ENCODE data around the gene PLEKHH2.
"Not testable (repeated sequence)": the region's sequence is repeated elsewhere in the genome, so short reads cannot be mapped to it uniquely, and the experiment has no call there.

The PLEKHH2 gene

GRCh38 chr2:43637030-43637803, at the start of gene PLEKHH2:
Gene PLEKHH2 (plus strand): TSS chr2:43637260. CDS start chr2:43644674, 7,414 bp downstream.
- CTCF ChIA-PET = no interaction called here
- POLR2A ChIA-PET = interaction anchor here (0.7 to 1.8 kb wide), 7 partner anchors 14 to 161 kb away, joined by 3 to 6 read pairs (median 3); partner anchors contain the start of genes C1GALT1C1L and DYNC2LI1
- peak; percentile 98 for DNase-seq (ENCODE audit: extremely low spot score)
- TF ChIP-seq SP1 (IDR thresholded peaks at IDR 0.05) (peak; percentile 60; the same call in 1 of the 2 replicates), ZNF384 (IDR thresholded peaks at IDR 0.05) (no peak), PKNOX1 (IDR thresholded peaks at IDR 0.05) (peak; percentile 99)

- DNase-seq (ENCODE audit: extremely low spot score) = no peak
- ChIA-PET CTCF (interaction anchor here (1.3 kb wide), 1 partner anchor 16 kb away, joined by 6 read pairs; no protein-coding TSS in a partner anchor), POLR2A (no interaction called here)
- TF ChIP-seq SP1 (IDR thresholded peaks at IDR 0.05) = no peak
- TF ChIP-seq ZNF384 (IDR thresholded peaks at IDR 0.05) = no peak
- TF ChIP-seq FOXM1 (IDR thresholded peaks at IDR 0.05; ENCODE audit: borderline replicate concordance) = no peak
- TF ChIP-seq NFRKB (IDR thresholded peaks at IDR 0.05) = no peak
- TF ChIP-seq LEF1 (IDR thresholded peaks at IDR 0.05; ENCODE audit: borderline replicate concordance) = no peak
- TF ChIP-seq BHLHE40 (IDR thresholded peaks at IDR 0.05; ENCODE audit: borderline replicate concordance) = no peak
- no peak for TF ChIP-seq FOXA1 (IDR thresholded peaks at IDR 0.05)
- no peak for TF ChIP-seq HDGF (IDR thresholded peaks at IDR 0.05; ENCODE audit: borderline replicate concordance)
- TF ChIP-seq FOXK2 (IDR thresholded peaks at IDR 0.05) = no peak
- TF ChIP-seq CTBP1 (IDR thresholded peaks at IDR 0.05; ENCODE audit: borderline replicate concordance) = no peak
- no peak for TF ChIP-seq PKNOX1 (IDR thresholded peaks at IDR 0.05)
- TF ChIP-seq TARDBP (IDR thresholded peaks at IDR 0.05) = no peak
- TF ChIP-seq ARNT (IDR thresholded peaks at IDR 0.05) = no peak
- TF ChIP-seq SUZ12 (IDR thresholded peaks at IDR 0.05) = no peak
- TF ChIP-seq L3MBTL2 (conservative IDR thresholded peaks at IDR 0.05) = no peak
- TF ChIP-seq ELF4 (IDR thresholded peaks at IDR 0.05) = no peak
Observed at GRCh38 chr2:43592443-43592842, 44.6 kb upstream of the PLEKHH2 start.

- TF ChIP-seq HDGF (IDR thresholded peaks at IDR 0.05; ENCODE audit: borderline replicate concordance) (no peak), ELF4 (IDR thresholded peaks at IDR 0.05) (no peak), LEF1 (IDR thresholded peaks at IDR 0.05; ENCODE audit: borderline replicate concordance) (no peak), FOXM1 (IDR thresholded peaks at IDR 0.05; ENCODE audit: borderline replicate concordance) (no peak), SP1 (IDR thresholded peaks at IDR 0.05) (no peak), ZNF384 (IDR thresholded peaks at IDR 0.05) (no peak), PKNOX1 (IDR thresholded peaks at IDR 0.05) (no peak), FOXK2 (IDR thresholded peaks at IDR 0.05) (no peak), L3MBTL2 (conservative IDR thresholded peaks at IDR 0.05) (no peak), TARDBP (IDR thresholded peaks at IDR 0.05) (no peak), ARNT (IDR thresholded peaks at IDR 0.05) (no peak), FOXA1 (IDR thresholded peaks at IDR 0.05) (no peak), CTBP1 (IDR thresholded peaks at IDR 0.05; ENCODE audit: borderline replicate concordance) (no peak), SUZ12 (IDR thresholded peaks at IDR 0.05) (no peak), NFRKB (IDR thresholded peaks at IDR 0.05) (no peak)
- ChIA-PET CTCF (interaction anchor here (1.3 kb wide), 1 partner anchor 16 kb away, joined by 6 read pairs; no protein-coding TSS in a partner anchor), POLR2A (no interaction called here)
- DNase-seq (ENCODE audit: extremely low spot score) = no peak
Observed at GRCh38 chr2:43593254-43593653, 43.8 kb upstream of the PLEKHH2 start.

GRCh38 chr2:43594875-43595274, 42.2 kb upstream of the PLEKHH2 start:
- POLR2A ChIA-PET = no interaction called here
- CTCF ChIA-PET = no interaction called here
- no peak for DNase-seq (ENCODE audit: extremely low spot score)
- no peak for TF ChIP-seq ARNT (IDR thresholded peaks at IDR 0.05)
- TF ChIP-seq ZNF384 (IDR thresholded peaks at IDR 0.05) = no peak
- no peak for TF ChIP-seq NFRKB (IDR thresholded peaks at IDR 0.05)

- peak; percentile 98 for DNase-seq (ENCODE audit: extremely low spot score)
- ChIA-PET CTCF (interaction anchor here (1.3 kb wide), 1 partner anchor 13 kb away, joined by 9 read pairs; no protein-coding TSS in a partner anchor), POLR2A (interaction anchor here (0.6 to 1.8 kb wide), 21 partner anchors 9 to 416 kb away, joined by 3 to 21 read pairs (median 4); no protein-coding TSS in a partner anchor)
- TF ChIP-seq ELF4 (IDR thresholded peaks at IDR 0.05) (peak; percentile 75), HDGF (IDR thresholded peaks at IDR 0.05; ENCODE audit: borderline replicate concordance) (no peak), LEF1 (IDR thresholded peaks at IDR 0.05; ENCODE audit: borderline replicate concordance) (no peak), SUZ12 (IDR thresholded peaks at IDR 0.05) (no peak), ZNF384 (IDR thresholded peaks at IDR 0.05) (no peak), FOXK2 (IDR thresholded peaks at IDR 0.05) (no peak), TARDBP (IDR thresholded peaks at IDR 0.05) (no peak), CTBP1 (IDR thresholded peaks at IDR 0.05; ENCODE audit: borderline replicate concordance) (no peak), FOXM1 (IDR thresholded peaks at IDR 0.05; ENCODE audit: borderline replicate concordance) (no peak), SP1 (IDR thresholded peaks at IDR 0.05) (no peak), BHLHE40 (IDR thresholded peaks at IDR 0.05; ENCODE audit: borderline replicate concordance) (no peak), ARNT (IDR thresholded peaks at IDR 0.05) (no peak), NFRKB (IDR thresholded peaks at IDR 0.05) (peak; percentile 74; the same call in 1 of the 2 replicates), FOXA1 (IDR thresholded peaks at IDR 0.05) (no peak), PKNOX1 (IDR thresholded peaks at IDR 0.05) (no peak), L3MBTL2 (conservative IDR thresholded peaks at IDR 0.05) (peak; percentile 90)
Observed at GRCh38 chr2:43595603-43596412, 41.3 kb upstream of the PLEKHH2 start, which contains the start of gene THADA. Gene THADA (minus strand): TSS chr2:43596038. CDS start chr2:43592392, 3,646 bp downstream.

GRCh38 chr2:43600596-43600995, 36.5 kb upstream of the PLEKHH2 start:
- DNase-seq (ENCODE audit: extremely low spot score); CTCF ChIA-PET; POLR2A ChIA-PET: not testable (repeated sequence)

Data from HEK293T (cell line).